ENCODE data around the gene FAM98C.

Gene FAM98C

DNA sequence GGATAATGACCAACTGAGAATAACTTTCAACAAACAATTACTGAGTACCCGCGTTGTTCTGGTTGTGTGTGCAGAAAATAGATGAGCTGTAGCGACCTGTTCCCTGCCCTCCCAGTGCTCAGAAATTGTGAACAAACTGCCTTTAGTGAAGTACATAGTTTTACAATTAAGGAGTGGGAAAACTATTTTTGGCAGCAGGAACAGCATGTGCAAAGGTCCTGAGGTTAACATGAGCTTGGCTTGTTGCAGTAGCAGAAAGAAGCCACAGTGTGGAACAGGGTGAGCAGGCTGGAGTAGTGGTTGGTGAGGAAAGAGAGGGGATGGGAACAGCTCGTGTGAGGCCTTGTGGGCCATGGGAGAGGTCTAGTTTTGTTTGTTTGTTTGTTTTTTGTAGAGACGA lies 46.6 kb downstream of the FAM98C start:
- TF ChIP-seq, protein P1, sequence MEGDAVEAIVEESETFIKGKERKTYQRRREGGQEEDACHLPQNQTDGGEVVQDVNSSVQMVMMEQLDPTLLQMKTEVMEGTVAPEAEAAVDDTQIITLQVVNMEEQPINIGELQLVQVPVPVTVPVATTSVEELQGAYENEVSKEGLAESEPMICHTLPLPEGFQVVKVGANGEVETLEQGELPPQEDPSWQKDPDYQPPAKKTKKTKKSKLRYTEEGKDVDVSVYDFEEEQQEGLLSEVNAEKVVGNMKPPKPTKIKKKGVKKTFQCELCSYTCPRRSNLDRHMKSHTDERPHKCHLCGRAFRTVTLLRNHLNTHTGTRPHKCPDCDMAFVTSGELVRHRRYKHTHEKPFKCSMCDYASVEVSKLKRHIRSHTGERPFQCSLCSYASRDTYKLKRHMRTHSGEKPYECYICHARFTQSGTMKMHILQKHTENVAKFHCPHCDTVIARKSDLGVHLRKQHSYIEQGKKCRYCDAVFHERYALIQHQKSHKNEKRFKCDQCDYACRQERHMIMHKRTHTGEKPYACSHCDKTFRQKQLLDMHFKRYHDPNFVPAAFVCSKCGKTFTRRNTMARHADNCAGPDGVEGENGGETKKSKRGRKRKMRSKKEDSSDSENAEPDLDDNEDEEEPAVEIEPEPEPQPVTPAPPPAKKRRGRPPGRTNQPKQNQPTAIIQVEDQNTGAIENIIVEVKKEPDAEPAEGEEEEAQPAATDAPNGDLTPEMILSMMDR (IDR thresholded peaks at IDR 0.05; ENCODE audit: low read depth, low read length) = no peak
- no peak overlapping the region for H3K4me3 ChIP-seq (ENCODE audit: low read depth, low read length)

DNA sequence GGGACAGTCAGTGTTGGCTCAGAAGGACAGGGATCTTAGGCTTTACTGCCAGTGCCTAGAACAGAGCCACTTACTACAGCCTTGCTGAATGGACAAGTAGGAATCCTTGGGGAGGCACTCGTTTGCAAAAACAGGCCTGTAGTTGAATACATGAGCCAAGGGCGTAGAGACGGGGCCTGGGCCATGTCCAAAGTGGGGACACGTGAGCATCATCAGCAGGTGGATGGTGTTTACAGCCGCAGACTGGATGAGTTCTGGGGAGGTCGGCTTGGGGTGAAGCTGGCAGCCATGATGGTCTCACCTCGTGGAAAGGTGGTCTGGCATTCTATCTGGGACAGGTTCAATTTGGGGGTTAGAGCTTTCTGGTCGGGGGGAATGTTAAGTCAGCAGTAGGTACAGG lies 48.1 kb downstream of the FAM98C start:
- TF ChIP-seq, protein P1 (IDR thresholded peaks at IDR 0.05; ENCODE audit: low read depth, low read length) = no peak

DNA sequence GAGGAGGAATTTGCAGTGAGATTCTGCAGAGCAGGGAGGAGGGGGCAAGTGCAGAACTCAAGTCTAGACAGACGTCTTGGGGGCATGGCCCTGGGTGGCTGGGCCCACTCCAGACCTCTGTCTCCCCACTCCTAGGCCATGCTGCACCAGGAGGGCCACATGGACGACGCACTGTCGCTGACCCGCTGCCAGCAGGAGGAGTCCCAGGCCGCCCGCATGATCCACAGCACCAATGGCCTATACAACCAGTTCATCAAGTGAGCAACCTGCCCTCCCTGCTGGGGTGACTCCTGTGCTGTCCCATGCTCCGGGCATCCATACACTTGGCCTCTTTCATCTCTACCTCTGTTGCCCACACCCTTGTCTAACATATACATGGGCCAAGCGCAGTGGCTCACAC lies 48.7 kb downstream of the FAM98C start:
- TF ChIP-seq, protein P1 (IDR thresholded peaks at IDR 0.05; ENCODE audit: low read depth, low read length) = no peak
- H3K4me3 ChIP-seq (ENCODE audit: low read depth, low read length) = no peak overlapping the region

More for the DNA sequence above, 48.1 kb downstream of the FAM98C start:
- no peak overlapping the region for H3K4me3 ChIP-seq (ENCODE audit: low read depth, low read length)

DNA sequence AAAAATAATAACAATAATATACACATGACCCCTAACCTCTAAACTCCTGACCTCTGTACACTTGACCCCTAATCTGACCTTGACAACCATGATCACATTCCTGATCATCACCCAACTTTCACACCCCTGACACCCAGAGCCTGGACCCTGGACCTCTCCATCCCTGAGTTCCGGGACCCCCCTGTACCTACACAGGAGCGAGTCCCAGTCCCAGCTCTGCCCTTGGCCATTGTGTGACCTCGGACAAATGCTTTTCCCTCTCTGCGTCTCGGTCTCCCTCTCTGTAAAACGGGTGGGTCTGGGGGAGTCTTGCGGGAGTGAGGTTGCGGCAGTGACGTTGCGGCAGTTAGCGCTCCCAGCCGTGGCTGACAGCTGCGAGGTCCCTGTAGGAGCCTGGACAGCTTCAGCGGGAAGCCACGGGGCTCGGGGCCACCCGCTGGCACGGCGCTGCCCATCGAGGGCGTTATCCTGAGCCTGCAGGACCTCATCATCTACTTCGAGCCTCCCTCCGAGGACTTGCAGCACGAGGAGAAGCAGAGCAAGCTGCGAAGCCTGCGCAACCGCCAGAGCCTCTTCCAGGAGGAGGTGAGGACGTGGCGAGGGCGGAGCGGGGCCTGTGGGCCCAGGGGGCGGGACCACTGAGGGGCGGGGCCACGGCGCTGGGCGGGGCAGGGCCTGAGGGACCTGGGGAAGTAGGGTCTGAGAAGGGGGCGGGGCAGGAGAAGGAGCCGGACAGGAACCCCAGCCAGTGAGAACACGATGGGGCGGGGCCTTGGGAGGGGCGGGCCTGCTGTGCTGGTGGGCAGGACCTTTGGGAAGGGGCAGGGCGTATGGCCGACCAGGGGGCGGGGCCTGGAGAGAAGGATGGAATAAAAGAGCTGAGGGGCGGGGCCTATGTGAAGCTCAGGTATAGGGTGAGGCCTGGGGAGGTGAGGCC lies 49.8 kb downstream of the FAM98C start:
- TF ChIP-seq, protein P1 (IDR thresholded peaks at IDR 0.05; ENCODE audit: low read depth, low read length) = no peak
- H3K4me3 ChIP-seq (ENCODE audit: low read depth, low read length) = no peak overlapping the region

DNA sequence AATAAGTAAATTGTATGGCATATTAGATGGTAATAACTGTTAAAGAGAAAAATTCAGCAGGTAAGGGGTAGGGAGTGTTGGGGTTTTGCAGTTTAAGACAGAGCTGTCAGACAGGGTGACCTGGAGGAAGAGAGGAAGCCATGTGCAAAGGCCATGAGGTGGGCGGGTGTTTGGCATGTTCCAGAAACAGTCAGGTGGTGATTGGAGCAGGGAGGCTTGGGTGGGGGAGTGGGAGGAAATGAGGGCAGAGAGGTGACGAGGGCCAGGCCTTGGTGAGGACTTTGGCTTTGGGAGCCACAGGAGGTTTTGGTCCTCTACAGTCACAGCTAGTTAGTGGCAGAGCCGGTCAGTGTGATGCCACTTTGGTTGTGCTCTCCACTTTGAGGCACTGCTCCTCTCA lies 50.7 kb downstream of the FAM98C start:
- no peak overlapping the region for H3K4me3 ChIP-seq (ENCODE audit: low read depth, low read length)
- TF ChIP-seq, protein P1 (IDR thresholded peaks at IDR 0.05; ENCODE audit: low read depth, low read length) = no peak

DNA sequence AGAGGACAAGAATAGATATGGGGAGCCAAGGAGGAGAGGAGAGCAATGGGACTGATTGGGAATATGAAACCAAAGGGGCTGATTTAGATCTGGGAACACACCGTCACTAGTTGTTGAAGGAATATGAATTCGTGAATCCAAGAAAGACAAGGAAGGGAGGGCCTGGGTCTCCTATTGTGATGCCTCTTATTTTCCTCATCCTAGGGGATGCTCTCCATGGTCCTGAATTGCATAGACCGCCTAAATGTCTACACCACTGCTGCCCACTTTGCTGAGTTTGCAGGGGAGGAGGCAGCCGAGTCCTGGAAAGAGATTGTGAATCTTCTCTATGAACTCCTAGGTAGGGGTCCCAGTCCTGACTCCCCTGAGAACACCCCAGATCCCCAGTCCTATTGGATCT lies 52.1 kb downstream of the FAM98C start:
- no peak overlapping the region for H3K4me3 ChIP-seq (ENCODE audit: low read depth, low read length)
- TF ChIP-seq, protein P1 (IDR thresholded peaks at IDR 0.05; ENCODE audit: low read depth, low read length) = no peak

DNA sequence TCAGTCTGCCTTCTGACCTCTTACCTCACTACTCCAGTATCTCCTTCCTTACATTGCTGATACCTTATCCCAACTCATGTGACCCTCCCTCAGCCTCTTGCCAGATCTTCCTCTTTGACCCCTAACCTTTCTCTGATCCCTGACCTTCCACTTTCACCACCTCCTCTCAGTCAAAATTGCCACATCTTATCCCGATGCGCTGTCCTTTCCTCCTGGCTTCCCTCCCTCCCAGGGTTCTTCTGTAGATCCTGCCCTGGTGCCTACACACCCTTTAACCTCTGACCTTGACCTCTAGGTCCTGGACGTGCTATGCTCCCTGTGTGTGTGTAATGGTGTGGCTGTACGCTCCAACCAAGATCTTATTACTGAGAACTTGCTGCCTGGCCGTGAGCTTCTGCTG lies 54.3 kb downstream of the FAM98C start:
- no peak overlapping the region for H3K4me3 ChIP-seq (ENCODE audit: low read depth, low read length)
- TF ChIP-seq, protein P1 (IDR thresholded peaks at IDR 0.05; ENCODE audit: low read depth, low read length) = no peak
